NOMO-1 (cell line): ENCODE measurements around the gene RNASE8.
A peak's percentile ranks its signal among the peaks of the same experiment; 100 is the strongest.
"Not testable (repeated sequence)": the region's sequence is repeated elsewhere in the genome, so short reads cannot be mapped to it uniquely, and the experiment has no call there.

ENCODE experiments used
- DNase-seq, 2 experiments: peaks; one replicate each; lab custom pipeline; 2025; ENCODE audit not compliant: unreplicated experiment in 2 of 2; lab: John Stamatoyannopoulos, UW

The RNASE8 gene

DNA sequence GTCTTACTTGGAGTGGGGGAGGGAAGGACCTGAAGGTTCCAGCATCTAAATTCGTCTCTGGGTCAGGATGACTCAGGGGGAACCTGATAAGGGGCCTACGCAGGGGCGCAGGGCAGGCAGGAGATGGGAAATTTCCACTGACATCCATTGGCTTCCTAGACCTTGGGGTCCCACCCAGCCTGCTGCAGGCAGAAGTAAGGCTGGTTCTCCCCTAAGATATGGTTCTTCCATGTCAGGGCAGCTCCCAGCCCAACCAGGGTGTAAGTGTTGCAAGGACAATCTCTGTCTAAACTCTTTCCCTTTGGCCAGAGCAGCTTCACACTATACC, 30.7 kb upstream of the RNASE8 start:
- no peak for DNase-seq

- DNase-seq: no peak
These were observed 27.7 kb upstream of the RNASE8 start, which contains the start of gene TPPP2 for GRCh38 chr14:21029917-21030316. Gene TPPP2, plus strand, starts transcription at chr14:21030217. Its CDS starts 365 bp downstream, at chr14:21030582.

DNA sequence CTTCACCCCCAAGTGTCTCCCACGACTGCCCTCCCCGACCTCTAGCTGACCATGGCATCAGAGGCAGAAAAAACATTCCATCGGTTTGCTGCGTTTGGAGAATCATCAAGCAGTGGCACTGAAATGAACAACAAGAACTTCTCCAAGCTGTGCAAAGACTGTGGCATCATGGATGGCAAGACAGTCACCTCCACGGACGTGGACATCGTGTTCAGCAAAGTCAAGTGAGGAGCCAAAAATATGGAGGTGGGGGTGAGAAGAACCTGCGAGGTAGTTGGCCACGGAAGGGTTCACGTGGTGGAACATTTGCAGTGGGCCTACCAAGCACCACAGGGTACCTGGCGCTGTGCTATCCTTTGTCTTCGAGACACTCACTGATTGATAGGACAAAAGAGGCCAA, 27.1 kb upstream of the RNASE8 start:
- no peak for DNase-seq

DNA sequence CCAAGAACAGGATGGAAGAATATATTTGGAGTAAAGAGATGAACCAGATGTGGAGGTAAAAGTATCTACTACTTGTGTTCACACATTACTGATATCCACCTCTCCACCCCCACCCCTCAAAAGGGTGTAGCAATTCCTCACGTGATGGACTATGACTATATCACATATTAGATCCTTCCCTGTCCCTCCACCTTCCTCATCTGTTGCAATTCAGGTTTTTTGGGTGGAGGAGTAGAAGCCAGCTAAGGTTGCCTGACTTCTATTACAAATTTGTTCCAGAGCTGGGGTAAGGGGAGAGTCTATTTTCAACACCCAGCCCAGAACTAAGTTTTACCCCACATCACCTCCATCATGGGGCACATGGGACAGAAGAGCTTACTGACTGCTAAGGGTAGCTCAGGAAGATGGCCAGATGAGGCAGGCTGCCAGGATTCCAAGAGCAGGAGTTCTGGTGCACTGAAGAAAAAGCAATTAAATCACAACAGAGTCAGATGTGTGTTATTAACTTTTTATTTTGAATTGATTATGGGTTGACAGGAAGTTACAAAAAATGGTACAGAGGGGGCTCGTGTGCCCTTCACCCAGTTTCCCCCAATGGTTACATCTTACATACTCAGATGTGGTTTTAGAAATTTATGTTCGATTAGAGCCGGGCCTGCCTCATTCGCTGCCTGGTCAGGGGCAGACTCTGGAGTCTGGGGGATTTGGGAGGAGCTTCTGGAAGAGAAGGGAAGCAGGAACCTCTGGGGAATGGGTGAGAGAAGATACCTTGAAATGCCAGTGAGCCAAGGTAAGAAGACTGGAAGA, 25.1 kb upstream of the RNASE8 start:
- peak; percentile 21 to 28 for DNase-seq

- DNase-seq: no peak
These were observed 24.4 kb upstream of the RNASE8 start for GRCh38 chr14:21033133-21033698.

GRCh38 chr14:21034707-21035106, 22.9 kb upstream of the RNASE8 start, which contains the start of gene RNASE13:
Gene RNASE13, minus strand, starts transcription at chr14:21034807. Its CDS starts 519 bp downstream, at chr14:21034288.
- DNase-seq: no peak

DNA sequence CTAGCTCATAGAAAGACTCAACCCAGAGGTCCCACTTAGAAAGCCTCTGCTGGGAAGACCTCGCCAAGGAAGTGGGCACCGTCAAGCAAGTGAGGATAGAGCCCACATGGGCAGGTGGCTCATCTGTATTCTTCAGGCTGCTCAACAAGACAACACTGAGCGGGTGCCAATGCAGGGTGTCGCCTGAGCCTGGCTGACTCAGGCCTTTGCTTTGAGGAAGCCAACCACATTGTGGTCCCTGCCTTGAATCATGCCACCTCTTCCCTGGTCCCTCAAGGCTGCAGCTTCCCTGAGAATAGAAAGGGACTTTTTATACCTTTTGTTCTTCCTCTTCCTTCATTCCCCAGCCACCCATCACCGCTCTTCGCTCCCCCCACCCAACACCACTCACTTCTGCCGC, 20.9 kb upstream of the RNASE8 start:
- DNase-seq: no peak

DNA sequence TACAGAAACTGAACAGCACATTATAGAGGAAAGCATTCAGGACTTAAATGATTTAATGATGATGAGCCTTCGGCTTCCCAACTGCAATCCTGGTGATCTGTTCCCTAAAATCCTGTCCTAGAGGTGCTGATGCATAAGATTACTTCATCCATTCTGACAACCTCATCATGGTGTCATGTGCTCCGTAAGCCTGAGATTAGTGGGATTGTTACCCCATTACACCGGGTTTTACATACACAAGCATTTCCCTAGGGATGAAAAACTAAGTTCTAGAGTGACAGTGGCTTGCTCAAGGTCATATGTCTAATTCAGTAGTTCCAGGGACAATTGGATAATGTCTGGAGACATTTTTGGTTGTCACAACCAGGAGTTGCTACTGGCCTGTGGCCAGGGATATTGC, 20.5 kb upstream of the RNASE8 start:
- DNase-seq: no peak

DNA sequence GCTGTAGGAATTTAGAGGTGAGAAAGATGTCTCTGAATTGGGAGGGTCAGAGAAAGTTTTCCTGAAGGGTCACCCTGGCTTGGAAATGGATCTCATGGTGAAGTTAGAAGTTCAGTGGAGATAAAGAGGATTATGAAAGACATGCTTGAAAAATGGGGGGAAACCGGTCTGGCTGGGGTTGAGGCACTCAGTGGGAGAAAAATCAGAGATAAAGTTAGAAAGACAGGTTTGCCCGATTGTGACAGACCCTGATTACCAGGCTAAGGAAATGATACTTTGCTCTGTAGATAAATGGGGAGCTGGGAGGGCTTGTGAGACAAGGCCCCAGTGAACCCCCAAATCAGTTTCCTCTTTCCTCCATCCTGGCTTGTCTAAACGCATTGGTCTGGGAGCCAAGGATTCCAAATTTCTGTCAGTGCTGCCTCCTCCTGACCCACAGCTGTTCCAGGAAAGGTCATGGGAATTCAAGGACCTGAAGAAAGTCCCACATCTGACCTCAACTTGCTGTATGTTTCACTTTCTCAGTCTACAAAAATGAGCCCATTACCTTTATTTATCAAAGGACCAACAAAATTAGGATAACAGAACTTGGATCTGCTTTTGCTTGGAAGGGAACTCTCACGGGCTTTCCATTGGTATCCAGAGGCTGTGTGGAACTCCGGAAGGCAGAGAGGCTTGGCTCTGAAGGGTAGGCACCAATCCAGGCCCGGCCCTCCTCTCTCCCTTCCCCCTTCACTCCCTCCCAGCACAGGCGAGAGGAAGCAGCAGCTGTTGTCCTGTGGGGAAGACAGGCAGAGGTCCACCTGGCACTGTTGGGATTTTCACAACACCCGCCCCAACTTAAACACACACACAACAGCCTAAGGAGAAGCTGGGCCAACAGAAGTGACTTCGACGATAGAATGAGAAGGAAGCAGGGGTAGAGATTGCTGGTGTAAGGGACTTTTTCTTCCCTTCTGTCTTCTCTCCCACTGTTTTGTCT, 18.9 kb upstream of the RNASE8 start:
- no peak for DNase-seq

GRCh38 chr14:21039585-21040369, 17.8 kb upstream of the RNASE8 start:
- peak; percentile 34 to 58 for DNase-seq

DNA sequence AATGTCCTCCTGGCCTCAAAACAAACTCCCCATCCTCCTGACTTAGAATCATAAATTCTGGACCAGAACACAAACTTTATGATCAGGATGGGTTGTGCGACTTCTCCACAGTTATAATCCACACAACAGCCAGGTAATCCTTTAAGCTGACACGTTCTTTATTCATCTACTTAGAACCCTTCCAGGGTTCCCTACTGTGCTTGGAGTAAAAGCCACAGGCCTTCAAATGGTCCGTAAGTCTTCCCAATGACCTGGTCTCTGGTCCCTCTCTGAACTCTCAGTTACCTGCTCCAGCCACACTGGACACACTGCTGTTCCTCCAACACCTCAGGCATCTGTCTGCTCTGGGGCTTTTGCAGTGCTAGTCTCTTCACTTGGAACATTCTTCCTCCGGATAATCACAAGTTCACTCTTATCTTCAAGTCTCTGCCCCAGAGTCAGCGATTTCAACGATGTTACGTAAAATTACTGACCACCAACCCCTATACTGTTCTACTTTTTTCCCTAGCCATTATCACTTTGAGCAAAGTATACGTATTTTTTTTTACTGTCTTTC, 17.2 kb upstream of the RNASE8 start:
- DNase-seq: no peak

DNA sequence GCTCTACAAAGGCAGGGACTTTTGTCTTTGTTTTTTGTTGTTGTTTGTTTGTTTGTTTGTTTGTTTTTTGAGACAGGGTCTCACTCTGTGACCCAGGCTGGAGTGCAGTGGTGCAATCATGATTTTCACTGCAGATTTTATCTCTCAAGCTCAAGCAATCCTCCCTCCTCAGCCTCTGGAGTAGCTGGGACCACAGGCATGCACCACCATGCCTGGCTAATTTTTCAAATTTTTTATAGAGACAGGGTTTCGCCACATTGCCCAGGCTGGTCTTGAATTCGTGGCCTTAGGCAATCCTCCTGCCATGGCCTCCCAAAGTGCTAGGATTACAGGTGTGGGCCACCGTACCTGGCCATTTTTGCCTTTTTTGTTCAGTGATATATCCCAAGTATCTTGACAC, 16.7 kb upstream of the RNASE8 start:
- DNase-seq: not testable (repeated sequence)

DNA sequence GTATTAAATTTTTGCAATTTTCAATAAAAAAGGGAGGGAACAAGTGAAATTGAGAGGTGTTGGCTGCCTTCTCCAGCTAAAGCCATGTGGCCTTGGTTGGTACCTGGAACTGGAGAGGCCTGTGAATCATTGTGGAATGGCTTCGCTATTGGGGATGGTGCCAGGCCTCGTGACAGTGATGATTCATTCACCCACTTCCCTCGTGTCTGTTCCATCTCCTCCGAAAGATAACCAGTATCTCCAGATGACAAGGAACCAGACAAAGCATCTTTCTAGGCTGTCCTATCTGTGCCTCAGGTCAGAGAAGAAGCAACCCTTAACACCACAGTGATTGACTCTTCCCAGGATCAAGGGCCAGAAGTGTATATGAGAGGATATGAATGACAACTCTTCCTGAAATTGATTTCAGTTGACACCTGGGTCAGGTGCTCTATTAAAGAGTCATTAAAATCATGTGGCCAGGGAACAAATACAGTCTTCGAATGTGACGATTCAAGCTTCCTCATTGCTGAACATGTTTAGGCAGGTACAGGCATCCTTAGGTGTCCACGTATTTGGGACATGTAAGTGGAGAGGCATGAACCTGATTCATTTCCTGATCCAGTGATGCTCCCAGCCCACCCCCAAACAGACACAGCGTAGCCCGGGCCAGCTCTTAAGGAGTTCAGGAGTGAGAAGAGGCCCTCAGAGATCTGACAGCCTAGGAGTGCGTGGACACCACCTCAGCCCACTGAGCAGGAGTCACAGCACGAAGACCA, 15.8 kb upstream of the RNASE8 start, which contains the start of gene RNASE7:
Gene RNASE7, plus strand, starts transcription at position 687 of the 758 bp plus-strand sequence. CDS start 631 bp downstream, outside the sequence.
- DNase-seq: no peak

GRCh38 chr14:21042918-21043317, 14.7 kb upstream of the RNASE8 start:
- DNase-seq: no peak

DNA sequence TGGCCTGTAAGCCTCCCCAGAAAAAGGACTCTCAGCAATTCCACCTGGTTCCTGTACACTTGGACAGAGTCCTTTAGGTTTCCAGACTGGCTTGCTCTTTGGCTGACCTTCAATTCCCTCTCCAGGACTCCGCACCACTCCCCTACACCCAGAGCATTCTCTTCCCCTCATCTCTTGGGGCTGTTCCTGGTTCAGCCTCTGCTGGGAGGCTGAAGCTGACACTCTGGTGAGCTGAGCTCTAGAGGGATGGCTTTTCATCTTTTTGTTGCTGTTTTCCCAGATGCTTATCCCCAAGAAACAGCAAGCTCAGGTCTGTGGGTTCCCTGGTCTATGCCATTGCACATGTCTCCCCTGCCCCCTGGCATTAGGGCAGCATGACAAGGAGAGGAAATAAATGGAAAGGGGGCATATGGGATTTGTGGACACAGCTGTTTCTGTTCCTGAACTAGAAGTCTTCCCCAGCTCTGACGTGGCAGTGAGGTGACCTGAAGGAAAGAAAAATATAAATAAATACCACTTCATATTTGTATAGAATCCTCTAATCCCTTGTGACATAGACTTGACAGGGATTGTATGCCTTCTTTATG, 14.1 kb upstream of the RNASE8 start:
- DNase-seq: no peak

DNA sequence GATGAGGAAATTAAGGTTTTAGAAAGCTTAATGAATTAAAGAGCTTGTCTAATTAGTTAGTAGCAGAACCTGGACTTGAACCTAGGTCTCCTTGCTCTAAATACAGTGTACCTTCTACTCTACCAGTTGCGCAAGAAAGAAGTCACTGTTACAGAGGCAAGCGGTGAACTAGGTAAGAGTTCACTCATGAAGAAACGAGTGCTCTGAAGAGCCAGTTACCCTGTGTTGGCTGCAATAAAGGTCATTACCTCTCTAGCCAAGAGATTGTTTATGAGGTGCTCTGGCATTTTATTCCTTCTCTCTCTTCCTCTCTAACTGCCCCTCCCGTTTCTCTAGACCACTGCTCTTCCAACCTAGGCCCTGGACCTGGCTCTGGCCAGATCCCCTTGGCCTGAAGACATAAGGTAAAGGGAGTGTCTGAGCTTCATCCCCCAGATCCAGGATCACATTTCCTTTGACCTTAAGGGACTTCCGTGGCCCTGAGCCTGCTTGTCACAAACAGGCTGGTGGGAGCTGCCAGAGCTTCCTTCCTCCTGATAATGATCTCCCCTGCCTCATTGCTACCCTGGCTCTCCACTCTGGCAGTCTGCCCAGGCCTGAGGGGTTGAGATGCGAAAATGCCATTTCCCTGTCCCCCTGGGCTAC, 13.5 kb upstream of the RNASE8 start:
- DNase-seq: no peak

DNA sequence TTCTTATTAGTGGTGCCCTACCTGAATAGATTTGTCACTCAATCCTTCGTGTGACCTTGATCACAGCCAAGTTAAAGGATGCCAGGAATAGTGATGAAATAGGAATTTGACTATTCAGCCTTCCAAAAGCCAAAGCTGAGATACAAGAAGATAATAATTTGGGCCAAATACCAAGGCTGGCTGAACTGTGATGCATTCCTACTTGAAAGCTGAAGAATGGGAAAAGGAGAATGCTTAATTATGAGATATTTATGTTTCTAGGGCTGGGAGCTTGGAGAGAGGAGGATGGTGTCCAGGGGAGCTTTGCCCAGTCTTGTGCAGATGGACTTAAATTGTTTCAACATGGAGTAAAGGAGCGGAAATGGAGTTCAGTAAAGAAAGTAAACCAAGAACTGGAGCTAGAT, 10.2 kb upstream of the RNASE8 start:
- no peak for DNase-seq

GRCh38 chr14:21048638-21049037, 9.0 kb upstream of the RNASE8 start:
- DNase-seq: no peak
